LNCAP (cell line): Measurements from ENCODE around the gene DDX42.

ENCODE experiments used
- CTCF ChIP-seq: fragments of 450-650 bp; IDR thresholded peaks from 2 replicates; pipeline ENCODE4 v1.5.1; 2017; ENCODE audit warnings: mild to moderate bottlenecking

Gene DDX42

GRCh38 chr17:63783522-63783921 is 9.6 kb downstream of the DDX42 start:
- TF ChIP-seq CTCF, result no peak

- TF ChIP-seq CTCF, result no peak
These were observed 11.6 kb downstream of the DDX42 start for GRCh38 chr17:63785556-63785955.

- no peak for TF ChIP-seq CTCF
These were observed 12.1 kb downstream of the DDX42 start for GRCh38 chr17:63786117-63786516.

GRCh38 chr17:63786971-63787711 is 13.2 kb downstream of the DDX42 start:
- TF ChIP-seq CTCF, result no peak

- no peak for TF ChIP-seq CTCF
These were observed 16.1 kb downstream of the DDX42 start for GRCh38 chr17:63790057-63790456.

- TF ChIP-seq CTCF, result no peak
These were observed 18.2 kb downstream of the DDX42 start for GRCh38 chr17:63792055-63792729.

- TF ChIP-seq CTCF, result no peak
These were observed 24.7 kb downstream of the DDX42 start for GRCh38 chr17:63798572-63799106.
